HG03064 (cell line): ENCODE data around the gene TIGD6.

ENCODE experiments used
- ATAC-seq: cut with Tn5 transposase; IDR thresholded peaks from one replicate; pipeline ENCODE4 v1.9.1; 2021; ENCODE audit warnings: low read depth; ENCODE audit not compliant: unreplicated experiment

Gene TIGD6

DNA sequence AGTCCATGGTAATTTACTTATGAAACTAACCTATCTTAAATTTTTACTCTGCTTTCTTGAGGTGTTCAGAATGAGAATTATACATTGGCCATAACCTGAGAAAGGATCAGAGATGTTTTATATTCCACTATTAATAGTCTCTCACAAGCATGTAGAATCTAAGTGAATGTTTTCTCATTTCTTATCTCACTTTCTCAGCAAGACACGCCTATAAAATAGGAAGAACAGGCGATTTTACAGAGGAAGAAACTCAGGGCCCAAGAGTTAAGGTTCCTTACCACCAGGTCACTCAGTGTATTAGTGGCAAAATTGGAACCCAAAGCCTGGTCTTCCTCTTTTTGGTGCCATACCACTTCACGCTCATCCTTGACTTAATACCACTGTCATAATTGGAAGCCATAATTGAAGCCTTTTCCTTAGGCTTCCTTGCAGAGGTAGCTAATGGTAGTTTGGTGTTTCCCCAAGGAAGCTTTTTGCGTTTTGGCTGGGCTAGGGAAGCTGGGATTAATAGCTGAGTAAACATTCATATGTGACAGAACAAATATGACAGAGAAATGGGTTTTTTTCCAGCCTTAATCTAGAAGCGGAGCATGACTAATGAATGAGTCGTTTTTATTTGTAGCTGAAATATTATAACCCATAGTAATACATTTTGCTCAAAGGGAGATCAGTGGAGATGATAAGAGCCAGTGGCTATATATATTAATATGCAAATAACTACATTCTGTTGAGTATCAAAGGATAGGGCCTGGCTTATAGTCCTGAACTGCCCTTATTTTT, 17.0 kb upstream of the TIGD6 start:
- ATAC-seq, result no peak

DNA sequence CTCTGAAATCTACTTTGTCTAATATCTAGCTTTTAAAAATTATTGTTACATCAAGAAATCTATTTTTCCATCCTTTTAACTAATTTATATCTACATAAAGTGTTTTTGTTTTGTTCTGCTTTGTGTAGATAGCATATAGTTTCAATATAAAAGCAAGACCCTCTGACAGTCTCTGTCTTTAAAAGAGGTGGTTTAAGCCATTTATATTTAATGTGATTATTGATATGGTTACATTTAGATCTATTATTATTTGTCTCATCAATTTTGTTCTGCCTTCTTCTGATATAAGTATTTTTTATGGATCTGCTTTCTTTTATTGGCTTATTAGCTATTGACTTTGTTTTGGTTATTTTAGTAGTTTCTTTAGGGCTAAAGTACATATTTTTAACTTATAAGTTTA, 16.1 kb upstream of the TIGD6 start:
- no peak for ATAC-seq

DNA sequence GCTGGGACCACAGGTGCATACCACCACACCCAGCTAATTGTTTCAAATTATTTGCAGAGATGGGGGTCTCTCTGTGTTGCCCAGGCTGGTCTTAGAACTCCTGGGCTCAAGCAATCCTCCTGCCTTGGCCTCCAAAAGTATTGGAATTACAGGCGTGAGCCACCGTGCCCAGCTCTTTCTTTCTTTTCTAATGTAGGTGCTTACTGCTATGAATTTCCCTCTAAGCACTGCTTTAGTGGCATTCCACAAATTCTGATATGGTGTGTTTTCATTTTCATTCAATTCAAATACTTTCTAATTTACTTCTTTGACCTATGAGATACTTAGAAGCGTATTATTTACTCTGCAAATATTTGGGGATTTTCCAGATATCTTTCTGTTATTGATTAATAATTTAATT, 15.0 kb upstream of the TIGD6 start:
- no peak for ATAC-seq

DNA sequence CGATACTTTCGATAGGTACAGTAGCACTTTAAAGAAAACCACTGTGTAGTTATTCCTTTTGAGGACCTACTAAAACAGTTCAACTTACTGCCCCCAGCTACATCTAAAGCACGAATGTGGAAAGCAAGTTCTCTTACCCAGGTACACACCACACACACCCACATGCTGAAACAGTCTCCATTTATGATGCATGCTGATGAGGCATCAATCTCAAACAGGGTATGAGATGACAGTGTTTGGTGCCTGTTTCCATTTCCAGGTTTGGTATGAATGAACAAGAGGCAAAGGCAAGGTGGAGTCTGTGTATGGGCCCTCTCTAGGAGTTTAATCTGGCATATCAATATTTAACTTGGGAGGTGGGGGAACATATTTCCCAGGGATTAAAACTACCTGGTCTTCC, 14.0 kb upstream of the TIGD6 start:
- ATAC-seq, result no peak

DNA sequence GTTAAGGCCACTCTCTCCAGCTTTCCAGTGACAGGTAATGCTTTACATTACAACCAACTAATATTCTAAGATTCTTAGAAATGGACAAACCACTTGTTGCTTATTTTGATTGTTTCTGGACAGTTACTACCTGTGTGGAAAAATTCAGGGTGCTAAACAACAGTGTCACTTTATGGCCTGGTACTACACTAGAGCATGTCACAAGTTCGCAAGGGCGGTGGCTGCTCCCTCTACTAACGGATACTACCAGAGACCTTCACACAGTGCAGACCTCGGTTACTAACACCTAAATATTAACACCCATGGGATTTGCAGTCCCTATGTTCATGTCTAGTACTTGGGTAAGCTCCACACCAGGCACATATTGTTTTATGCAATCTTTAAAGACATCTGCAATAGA, 13.5 kb upstream of the TIGD6 start:
- no peak for ATAC-seq

DNA sequence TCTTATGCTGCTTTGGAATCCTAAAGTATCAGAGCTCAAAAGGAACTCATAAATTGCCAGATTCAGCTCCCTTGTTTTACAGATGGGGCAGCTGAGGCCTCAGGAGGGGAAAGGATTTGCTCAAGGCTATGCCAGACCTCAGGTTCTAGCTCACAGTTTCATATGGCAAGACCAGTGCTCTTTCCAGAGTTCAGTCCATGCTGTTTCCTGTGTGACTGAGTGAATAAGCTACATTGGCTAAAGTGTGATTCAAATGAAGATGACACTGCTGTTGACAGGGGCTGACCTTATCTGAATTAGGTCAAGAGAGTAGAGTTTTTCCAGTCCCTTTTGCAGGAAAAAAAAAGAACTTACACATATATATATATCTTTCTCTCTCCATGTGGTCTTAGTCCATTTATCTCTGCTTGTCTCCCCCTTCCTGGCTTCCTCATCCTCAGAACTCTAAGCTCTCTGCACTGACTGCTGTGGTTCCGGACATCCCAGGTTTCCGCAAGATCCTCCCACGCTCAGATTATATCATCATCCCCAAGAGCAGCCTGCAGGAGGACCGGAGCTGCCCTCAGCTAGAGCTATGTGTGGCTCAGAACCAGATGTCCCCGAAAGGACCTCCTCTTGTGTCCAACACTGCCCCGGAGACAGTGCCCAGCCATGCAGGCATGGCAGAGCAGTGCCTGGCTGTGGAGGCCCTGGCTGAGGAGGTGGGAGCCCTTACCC, 9.4 kb upstream of the TIGD6 start:
- no peak for ATAC-seq

DNA sequence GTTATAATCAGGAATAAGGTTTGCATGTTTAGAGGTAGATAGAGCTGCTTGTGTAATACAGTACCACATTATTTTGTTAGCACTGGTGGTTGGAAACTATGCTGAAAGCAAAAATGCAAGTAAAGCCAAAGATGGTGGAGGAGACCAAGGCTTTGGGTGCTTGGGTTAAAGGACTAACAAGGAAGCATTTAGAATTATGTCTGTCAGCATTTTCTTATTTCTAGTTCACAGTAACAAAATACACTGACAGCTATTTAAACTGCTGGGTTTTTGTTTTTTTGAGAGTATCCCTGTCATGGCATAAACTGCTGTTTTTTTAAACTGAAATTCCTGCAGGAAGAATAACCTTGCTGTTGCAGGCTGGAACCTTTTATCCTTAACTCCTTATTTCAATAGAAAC, 6.6 kb upstream of the TIGD6 start:
- no peak for ATAC-seq

DNA sequence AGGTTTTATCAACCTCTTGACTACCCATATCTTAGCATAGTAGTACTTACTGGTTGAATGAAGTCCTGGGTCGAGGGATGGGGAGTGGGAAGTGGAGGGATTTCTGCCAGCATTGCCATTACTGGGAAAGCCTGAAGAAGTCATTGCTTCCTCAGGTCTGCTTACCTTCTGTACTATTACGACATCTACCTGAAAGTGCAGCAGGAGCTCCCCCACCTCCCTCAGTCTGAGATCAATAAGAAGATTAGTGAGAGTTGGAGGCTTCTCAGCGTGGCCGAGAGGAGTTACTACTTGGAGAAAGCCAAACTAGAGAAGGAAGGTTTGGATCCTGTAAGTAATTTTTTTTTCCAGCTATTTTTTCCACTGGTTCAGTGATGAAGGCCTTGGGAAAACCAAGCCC, 5.9 kb upstream of the TIGD6 start:
- no peak for ATAC-seq

DNA sequence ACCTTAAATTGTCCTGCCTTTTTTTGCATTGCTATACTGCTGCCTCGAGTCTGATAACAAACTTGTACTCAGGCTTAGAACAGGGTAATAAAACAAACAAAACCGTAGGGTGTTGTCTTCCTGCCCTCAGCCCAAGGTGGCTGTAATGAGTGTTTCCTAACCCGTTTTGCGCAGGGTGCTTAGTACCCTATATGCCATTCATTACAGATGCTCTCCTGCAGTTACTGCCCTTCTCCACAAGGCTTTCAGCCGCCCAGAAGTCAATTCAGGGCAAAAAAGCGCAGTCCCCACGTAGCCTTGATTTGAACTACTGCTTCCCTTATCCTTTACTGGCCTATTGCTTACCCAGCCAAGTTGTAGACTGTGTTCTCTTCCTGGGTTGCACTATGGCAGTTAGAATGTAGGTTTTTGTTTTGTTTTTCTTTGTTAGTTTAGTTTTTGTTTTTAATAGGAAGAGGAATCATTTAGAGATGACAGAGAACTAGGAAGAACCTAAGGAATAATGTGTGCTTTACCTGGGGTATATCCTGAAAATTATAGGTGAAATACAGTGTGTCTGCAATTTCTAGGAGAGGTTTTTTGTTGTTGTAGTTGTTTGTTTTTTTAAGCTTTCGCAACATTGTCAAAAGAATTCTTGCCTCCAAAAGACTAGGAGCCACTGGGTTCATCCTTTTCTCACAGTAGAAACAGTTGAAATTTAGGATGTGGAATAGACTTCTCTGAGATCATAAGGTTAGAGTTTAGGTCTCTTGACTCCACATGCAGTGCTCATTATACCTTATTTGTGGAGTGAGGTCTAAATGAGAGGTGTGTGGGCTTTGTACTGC, 1.4 kb upstream of the TIGD6 start:
- peak; percentile 40 for ATAC-seq

DNA sequence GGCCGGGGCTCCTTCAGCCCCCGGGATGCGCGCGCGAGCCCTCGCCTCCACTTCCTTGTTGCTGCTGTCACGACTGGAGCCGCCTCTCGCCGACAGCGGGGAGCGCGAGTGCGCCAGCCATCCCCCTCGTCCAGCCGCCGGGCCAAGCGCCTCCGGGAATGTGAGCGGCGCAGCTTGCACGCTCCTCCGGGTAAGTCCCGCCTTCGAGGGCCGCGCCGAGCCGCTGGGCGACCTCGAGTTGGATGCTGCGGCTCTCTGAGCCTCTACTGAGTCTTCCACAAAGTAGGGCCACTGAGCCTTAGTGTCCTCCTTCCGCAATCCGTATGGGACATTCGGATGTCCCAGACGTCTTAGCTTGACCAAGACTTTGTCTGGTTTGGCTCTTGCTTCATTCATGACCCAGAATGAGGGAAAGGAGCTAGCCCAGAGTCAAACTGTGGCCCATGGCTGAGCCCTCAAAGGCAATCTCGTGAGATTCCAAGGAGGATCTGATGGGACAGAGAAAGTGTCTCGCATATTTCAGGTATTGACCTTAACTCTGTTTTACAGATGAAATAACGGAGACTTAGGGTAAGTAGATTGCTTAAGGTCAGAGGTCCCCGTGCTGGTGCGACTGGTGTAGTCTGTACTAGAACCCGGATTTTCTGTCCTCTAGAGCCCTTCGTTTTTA, 671 bp upstream of the TIGD6 start:
- peak; percentile 2 for ATAC-seq

DNA sequence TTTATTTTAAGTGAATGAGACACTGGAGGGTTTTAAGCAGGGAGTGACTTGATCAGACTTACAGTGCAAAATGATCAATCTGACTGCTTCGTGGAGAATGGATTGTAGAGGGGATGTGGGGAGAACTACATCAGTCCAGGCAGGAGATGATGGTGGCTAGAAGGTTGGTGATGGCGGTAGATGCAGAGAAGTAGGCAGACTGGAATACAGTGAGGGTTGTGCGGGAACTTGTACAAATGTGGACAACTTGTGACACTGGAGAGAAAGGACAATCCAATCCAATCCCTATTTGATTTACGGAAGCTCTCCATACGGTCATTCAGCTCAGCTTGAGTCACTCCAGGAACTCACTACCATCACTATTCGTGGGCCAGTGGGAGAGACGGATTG, 593 bp downstream of the TIGD6 start:
- ATAC-seq, result no peak

DNA sequence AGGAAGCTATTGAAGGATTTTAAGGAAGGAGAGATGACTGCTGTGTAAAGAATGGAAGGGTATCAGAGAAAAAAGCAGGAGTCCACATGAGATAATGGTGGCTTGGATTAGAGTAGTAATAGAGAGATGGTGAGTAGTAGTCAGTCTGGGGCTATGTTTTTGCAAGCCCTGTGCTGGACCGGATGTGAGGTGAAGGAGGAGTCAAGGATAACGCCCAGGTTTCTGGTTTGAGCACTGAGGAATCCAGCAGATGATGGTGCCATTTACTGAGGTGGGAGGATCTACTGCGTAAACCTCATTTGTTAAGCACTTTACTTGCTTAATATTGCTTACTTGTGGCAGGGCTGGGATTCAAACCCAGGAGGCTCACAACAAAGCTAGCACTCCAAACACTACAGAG, 1.1 kb downstream of the TIGD6 start:
- no peak for ATAC-seq

DNA sequence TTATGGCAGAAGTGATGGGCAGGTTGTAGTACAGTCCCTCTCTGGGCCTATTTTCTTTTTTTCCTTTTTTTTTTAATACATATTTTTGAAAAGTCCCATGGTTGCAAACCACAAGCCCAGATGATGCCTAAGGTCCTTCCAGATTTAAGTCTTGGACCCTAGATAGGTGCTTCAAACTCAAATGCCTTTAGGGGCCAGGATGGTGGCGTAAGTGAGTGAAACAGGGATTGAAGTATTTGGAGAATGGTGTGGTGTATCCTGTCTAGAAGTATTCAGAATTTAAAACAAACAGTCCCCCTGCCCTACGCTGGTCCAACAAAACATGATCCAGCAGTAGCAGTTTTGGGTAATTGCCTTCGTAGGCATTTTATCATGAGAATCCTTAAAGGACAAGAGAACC, 2.2 kb downstream of the TIGD6 start:
- no peak for ATAC-seq

DNA sequence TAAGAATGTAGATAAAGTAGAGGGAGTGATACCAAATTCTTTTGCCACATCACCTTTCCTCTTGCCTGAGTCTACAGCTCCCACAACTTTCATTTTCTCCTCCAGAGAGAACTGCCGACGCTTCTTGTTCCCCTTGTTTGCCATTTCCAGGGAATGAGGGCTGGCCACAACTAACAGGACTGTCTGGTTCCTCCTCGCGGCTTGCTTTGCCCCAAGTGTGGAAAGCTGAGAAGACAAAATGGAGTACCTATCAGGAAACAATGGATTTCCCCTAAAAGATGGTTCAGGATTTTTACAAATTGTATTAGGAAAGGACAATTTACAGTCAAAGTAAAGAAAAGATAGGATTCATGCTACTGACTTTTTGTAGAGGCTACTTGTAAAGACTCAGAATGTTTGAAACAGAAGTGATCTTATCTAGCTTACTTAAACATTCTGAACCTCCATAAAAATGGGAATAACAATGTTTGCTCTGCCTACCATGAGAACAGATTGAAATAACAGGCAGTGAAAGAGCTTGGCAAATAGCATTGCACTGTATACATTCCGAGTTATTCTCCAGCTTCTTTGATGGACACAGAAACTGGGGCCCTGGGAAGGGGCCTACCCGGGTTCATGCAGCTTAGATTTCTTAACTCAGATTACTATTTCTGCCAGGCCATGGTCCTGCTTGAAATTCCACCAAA, 4.1 kb downstream of the TIGD6 start:
- no peak for ATAC-seq

DNA sequence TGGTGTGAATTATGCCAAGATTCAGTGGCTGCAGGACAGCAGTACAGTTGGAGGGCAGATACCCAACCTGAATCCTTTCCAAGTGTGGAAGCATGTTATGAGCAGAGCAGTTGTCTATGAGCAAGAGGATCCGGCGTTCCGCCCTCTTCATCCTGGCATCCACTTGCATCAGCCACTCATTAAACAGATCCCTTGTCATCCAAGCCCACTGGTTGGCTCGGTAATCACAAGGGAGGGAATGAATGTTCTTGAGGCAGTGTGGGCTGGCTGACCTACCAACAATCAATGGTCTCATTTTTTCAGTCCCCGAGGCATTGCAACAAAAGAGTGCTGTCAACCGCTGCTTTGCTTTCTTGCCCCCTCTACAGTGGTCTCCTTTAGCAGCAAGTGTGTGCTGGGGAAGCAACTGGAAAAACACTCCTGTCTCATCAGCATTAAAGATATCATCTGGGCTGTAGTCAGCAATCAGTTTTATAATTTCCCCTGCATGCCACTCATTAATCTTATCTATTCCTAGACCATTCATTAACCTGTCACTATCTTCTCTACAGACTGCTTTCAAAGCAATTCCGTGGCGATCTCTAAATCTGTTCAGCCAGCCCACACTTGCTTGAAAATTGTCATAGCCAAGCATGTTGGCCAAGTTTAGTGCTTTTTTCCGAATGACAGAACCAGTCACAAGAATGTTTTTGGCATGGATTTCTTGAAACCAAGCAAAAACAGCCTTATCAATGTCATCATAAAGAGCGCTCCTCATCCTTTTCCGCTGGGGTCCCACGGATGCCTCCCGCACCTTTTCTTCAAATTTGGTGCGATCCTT, 4.9 kb downstream of the TIGD6 start:
- ATAC-seq, result no peak

DNA sequence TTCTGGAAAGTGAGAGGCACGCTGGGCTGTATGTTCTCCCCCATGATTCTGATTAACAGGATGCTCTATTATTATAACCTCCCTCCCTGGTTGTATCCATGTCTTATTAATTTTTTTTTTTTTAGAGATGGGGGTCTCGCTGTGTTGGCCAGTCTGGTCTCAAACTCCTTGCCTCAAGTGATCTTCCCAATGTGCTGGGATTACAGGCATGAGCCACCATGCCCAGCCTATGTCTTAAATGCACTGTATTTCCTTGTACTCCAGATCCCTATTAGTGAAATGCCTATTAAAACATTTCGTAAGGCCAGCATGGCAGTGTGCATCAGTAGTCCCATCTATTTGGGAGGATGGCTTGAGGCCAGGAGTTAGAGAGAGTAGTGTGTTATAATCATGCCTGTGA, 7.0 kb downstream of the TIGD6 start:
- no peak for ATAC-seq

DNA sequence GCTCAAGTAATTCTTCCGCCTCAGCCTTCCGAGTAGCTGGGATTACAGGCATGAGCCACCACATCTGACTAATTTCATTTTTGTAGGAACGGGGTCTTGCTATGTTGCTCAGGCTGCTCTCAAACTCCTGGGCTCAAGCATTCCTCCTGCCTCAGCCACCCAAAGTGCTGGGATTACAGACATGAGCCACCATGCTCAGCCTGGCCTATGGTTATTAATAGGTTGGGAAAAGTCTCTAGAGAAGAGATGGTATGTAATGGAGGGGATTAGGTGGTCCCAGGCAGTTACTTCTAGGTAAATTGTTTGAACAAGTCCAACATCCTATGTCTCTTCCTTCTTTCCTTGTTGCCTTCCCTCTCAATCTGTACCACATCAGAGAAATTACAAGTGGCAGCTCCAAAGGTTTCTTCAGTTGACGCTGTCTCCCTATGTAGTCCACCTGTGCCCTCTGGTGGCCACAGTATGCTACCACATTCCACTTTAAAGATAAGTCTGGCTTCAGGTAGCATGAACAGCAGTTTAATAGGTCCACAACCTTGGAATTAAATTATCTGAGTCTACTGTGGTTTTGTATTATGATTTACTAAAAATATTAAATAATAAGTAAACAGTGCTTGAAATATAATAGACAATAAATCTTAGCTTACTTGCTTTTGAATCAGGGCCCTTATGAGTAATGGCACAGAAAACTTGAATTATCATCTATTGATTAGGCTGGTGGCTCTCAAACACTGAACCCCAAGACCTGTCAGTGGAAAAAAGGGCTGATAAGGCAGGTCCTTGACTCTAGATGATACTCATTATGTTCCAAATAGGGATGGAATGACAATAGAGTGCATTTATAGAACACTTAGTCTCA, 9.7 kb downstream of the TIGD6 start:
- no peak for ATAC-seq

DNA sequence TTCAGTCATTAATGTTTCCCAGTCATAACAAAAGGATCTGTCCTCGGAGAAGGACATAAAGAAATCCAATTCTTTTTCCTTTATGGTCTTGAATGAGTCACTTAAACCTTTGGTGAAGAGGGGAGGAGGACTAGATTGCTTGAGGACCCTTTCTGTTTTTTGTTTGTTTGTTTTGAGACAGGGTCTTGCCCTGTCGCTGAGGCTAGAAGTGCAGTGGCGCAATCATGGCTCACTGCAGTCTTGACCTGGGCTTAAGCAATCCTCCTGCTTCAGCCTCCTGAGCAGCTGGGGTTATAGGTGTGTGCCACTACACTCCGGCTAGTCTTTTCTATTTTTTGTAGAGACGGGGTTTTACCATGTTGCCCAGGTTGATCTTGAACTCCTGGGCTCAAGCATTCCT, 12.3 kb downstream of the TIGD6 start:
- no peak for ATAC-seq

DNA sequence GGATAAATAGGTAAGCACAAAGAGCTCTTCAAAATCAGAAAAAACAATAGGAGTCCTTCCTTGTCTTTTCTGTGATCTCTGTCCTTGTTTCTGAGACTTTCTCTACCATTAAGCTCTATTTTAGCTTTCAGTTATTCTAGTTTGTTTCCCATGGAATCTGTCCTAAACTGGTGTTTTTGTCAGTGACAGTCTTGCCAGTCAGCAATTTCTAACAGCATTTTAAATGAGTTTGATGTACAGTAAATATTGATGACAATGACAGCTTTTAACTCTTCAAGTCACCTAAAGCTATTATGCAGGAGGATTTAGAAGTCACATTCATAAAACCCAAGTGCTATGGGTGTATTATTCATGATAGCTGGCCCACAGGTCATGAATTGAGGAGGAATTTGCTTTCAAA, 17.9 kb downstream of the TIGD6 start:
- no peak for ATAC-seq
